OCI-LY3 (cell line): Measurements from ENCODE around the gene ST8SIA5.

Experiments
- CTCF ChIP-seq: fragments of 200-600, 300-600 bp; sonication (generic); IDR thresholded peaks from 2 replicates; pipeline ENCODE4 v1.5.1; 2014; ENCODE audit warnings: antibody characterized with exemption, low read length, low read depth
- EZH2phosphoT487 ChIP-seq: fragments of 200-600 bp; shearing (Covaris generic); IDR thresholded peaks from 2 replicates; pipeline ENCODE4 v1.6.1; 2018; ENCODE audit warnings: antibody characterized with exemption, mixed run types, low read depth

GRCh38 chr18:46706968-46707367 is 49.9 kb downstream of the ST8SIA5 start:
- no peak for TF ChIP-seq CTCF
- TF ChIP-seq EZH2phosphoT487: no peak
